BLaER1 treated with 17β-estradiol and CSF1 and Interleukin-3, amounts not matched to agents 10 nM and 100 nM (cell line): ENCODE data around the gene FAM169A.

ENCODE experiments used
- H3K27ac ChIP-seq, 11 experiments: shearing (Covaris generic); formaldehyde crosslinking; 2 replicates each; pipeline ENCODE4 v1.8.1; 2022
- H3K27me3 ChIP-seq, 11 experiments: shearing (Covaris generic); formaldehyde crosslinking; 2 replicates each; pipeline ENCODE4 v1.8.1; 2022
- H3K36me3 ChIP-seq, 11 experiments: shearing (Covaris generic); formaldehyde crosslinking; 2 replicates each; pipeline ENCODE4 v1.8.1; 2022
- H3K4me1 ChIP-seq, 10 experiments: shearing (Covaris generic); formaldehyde crosslinking; 2 replicates each; pipeline ENCODE4 v1.8.1; 2022
- H3K4me2 ChIP-seq, 11 experiments: shearing (Covaris generic); formaldehyde crosslinking; 2 replicates each; pipeline ENCODE4 v1.8.1; 2022
- H3K4me3 ChIP-seq, 10 experiments: shearing (Covaris generic); formaldehyde crosslinking; 2 replicates each; pipeline ENCODE4 v1.8.1; 2022
- H3K9ac ChIP-seq, 11 experiments: shearing (Covaris generic); formaldehyde crosslinking; 2 replicates each; pipeline ENCODE4 v1.8.1; 2022
- H3K9me3 ChIP-seq, 11 experiments: shearing (Covaris generic); formaldehyde crosslinking; replicated peaks in 1 of 11; 2 replicates each; pipeline ENCODE4 v1.8.1; 2022
- H4K20me1 ChIP-seq, 11 experiments: shearing (Covaris generic); formaldehyde crosslinking; 2 replicates each; pipeline ENCODE4 v1.8.1; 2022
- Cebpa-rat ChIP-seq, 11 experiments: shearing (Covaris generic); IDR thresholded peaks; 2 replicates each; pipeline ENCODE4 v1.8.1; 2022

FAM169A gene

GRCh38 chr5:74787424-74787823 is 78.8 kb downstream of the FAM169A start:
- Histone ChIP-seq H3K4me1 (no peaks in the 10 kb centered on the region), H3K27ac (no peak overlapping the region), H3K9ac (no peak overlapping the region), H3K4me2 (no peak overlapping the region), H3K36me3 (peaks cover 0 to 48% (median 26%) of the 10 kb centered on the region in 11 experiments; a peak in 15 of 22 replicates), H3K9me3 (peaks cover 0 to 14% (median 4%) of the 10 kb centered on the region in 11 experiments; a peak in 7 of 22 replicates), H3K27me3 (no peaks in the 10 kb centered on the region), H4K20me1 (no peaks in the 10 kb centered on the region), H3K4me3 (no peak overlapping the region)
- no peak for TF ChIP-seq Cebpa-rat (IDR thresholded peaks at IDR 0.05)

GRCh38 chr5:74786851-74787250 is 79.3 kb downstream of the FAM169A start:
- H3K4me3 ChIP-seq: no peak overlapping the region
- TF ChIP-seq Cebpa-rat (IDR thresholded peaks at IDR 0.05): no peak
- no peak overlapping the region for H3K27ac ChIP-seq
- H3K4me2 ChIP-seq: no peak overlapping the region
- no peaks in the 10 kb centered on the region for H3K27me3 ChIP-seq
- no peaks in the 10 kb centered on the region for H4K20me1 ChIP-seq
- H3K9ac ChIP-seq: no peak overlapping the region
- no peaks in the 10 kb centered on the region for H3K4me1 ChIP-seq
- H3K9me3 ChIP-seq: peaks cover 0 to 10% (median 0%) of the 10 kb centered on the region in 11 experiments; a peak in 2 of 22 replicates
- peaks cover 0 to 42% (median 20%) of the 10 kb centered on the region in 11 experiments; a peak in 15 of 22 replicates for H3K36me3 ChIP-seq

GRCh38 chr5:74778609-74779008 is 87.6 kb downstream of the FAM169A start:
- Histone ChIP-seq H3K4me3 (no peak overlapping the region), H3K9ac (no peak overlapping the region), H3K27ac (no peak overlapping the region), H3K27me3 (no peaks in the 10 kb centered on the region), H3K36me3 (peaks cover 48 to 76% (median 55%) of the 10 kb centered on the region in 11 experiments), H3K4me1 (no peaks in the 10 kb centered on the region), H3K9me3 (no peaks in the 10 kb centered on the region), H3K4me2 (no peak overlapping the region), H4K20me1 (peaks cover 0 to 24% (median 3%) of the 10 kb centered on the region in 11 experiments; a peak in 10 of 22 replicates)
- no peak for TF ChIP-seq Cebpa-rat (IDR thresholded peaks at IDR 0.05)

GRCh38 chr5:74772359-74772758 is 93.8 kb downstream of the FAM169A start:
- no peak overlapping the region for H3K4me3 ChIP-seq
- no peaks in the 10 kb centered on the region for H3K9me3 ChIP-seq
- no peaks in the 10 kb centered on the region for H3K27me3 ChIP-seq
- peaks cover 0 to 59% (median 13%) of the 10 kb centered on the region in 11 experiments; a peak in 16 of 22 replicates for H4K20me1 ChIP-seq
- no peak overlapping the region; a peak in 1 of 22 replicates for H3K9ac ChIP-seq
- TF ChIP-seq Cebpa-rat (IDR thresholded peaks at IDR 0.05): no peak
- peaks cover 6 to 10% (median 9%) of the 10 kb centered on the region in 10 experiments for H3K4me1 ChIP-seq
- no peak overlapping the region for H3K27ac ChIP-seq
- peaks cover 84 to 92% (median 88%) of the 10 kb centered on the region in 11 experiments for H3K36me3 ChIP-seq
- no peak overlapping the region for H3K4me2 ChIP-seq

GRCh38 chr5:74767579-74767913 is 98.6 kb downstream of the FAM169A start:
- TF ChIP-seq Cebpa-rat (IDR thresholded peaks at IDR 0.05): no peak
- Histone ChIP-seq H3K27ac (peak overlapping the region; percentile 62 to 93 (median 83); a peak in 21 of 22 replicates), H3K27me3 (no peaks in the 10 kb centered on the region), H3K9me3 (no peaks in the 10 kb centered on the region), H3K4me1 (peaks cover 21 to 31% (median 26%) of the 10 kb centered on the region in 10 experiments), H3K4me2 (peak overlapping the region; percentile 76 to 92 (median 88)), H3K36me3 (peaks cover 45 to 71% (median 52%) of the 10 kb centered on the region in 11 experiments), H3K9ac (peak overlapping the region; percentile 84 to 94 (median 87)), H3K4me3 (peak overlapping the region; percentile 67 to 98 (median 88)), H4K20me1 (peaks cover 0 to 45% (median 16%) of the 10 kb centered on the region in 11 experiments; a peak in 13 of 22 replicates)

- Histone ChIP-seq H3K27ac (peak within 1 kb of the TSS; percentile 62 to 93 (median 83); a peak in 21 of 22 replicates), H3K9me3 (no peaks in the 10 kb centered on the region), H3K36me3 (peaks cover 42 to 71% (median 52%) of the 10 kb centered on the region in 11 experiments), H4K20me1 (peaks cover 0 to 40% (median 14%) of the 10 kb centered on the region in 11 experiments; a peak in 9 of 22 replicates), H3K4me1 (peaks cover 21 to 33% (median 26%) of the 10 kb centered on the region in 10 experiments), H3K27me3 (no peaks in the 10 kb centered on the region), H3K9ac (peak within 1 kb of the TSS; percentile 84 to 94 (median 87)), H3K4me2 (peak within 1 kb of the TSS; percentile 82 to 95 (median 91)), H3K4me3 (peak within 1 kb of the TSS; percentile 67 to 98 (median 88))
- no peak for TF ChIP-seq Cebpa-rat (IDR thresholded peaks at IDR 0.05)
Observed at GRCh38 chr5:74766849-74767578, 99.2 kb downstream of the FAM169A start, which contains the start of the genes GFM2 and NSA2. GFM2 (minus strand) TSS chr5:74767117; CDS start chr5:74763742, 3,375 bp downstream. NSA2 (plus strand) TSS chr5:74767249; CDS start chr5:74767361, 112 bp downstream.

- H3K27ac ChIP-seq: peak overlapping the region in 10 of 11 experiments; percentile 76 to 93 (median 84); a peak in 21 of 22 replicates
- H3K36me3 ChIP-seq: peaks cover 37 to 71% (median 52%) of the 10 kb centered on the region in 11 experiments
- no peak for TF ChIP-seq Cebpa-rat (IDR thresholded peaks at IDR 0.05)
Observed at GRCh38 chr5:74766418-74766848, 99.8 kb downstream of the FAM169A start.

GRCh38 chr5:74765929-74766328 is 100.3 kb downstream of the FAM169A start:
- peaks cover 0 to 33% (median 14%) of the 10 kb centered on the region in 11 experiments; a peak in 9 of 22 replicates for H4K20me1 ChIP-seq
- H3K4me1 ChIP-seq: peaks cover 21 to 33% (median 26%) of the 10 kb centered on the region in 10 experiments
- H3K9ac ChIP-seq: peak overlapping the region; percentile 84 to 94 (median 87)
- H3K27ac ChIP-seq: peak overlapping the region in 8 of 11 experiments; percentile 41 to 92 (median 82); a peak in 15 of 22 replicates
- peak overlapping the region; percentile 67 to 98 (median 88) for H3K4me3 ChIP-seq
- no peaks in the 10 kb centered on the region for H3K27me3 ChIP-seq
- H3K9me3 ChIP-seq: no peaks in the 10 kb centered on the region
- H3K36me3 ChIP-seq: peaks cover 32 to 71% (median 52%) of the 10 kb centered on the region in 11 experiments
- no peak for TF ChIP-seq Cebpa-rat (IDR thresholded peaks at IDR 0.05)
- peak overlapping the region; percentile 79 to 95 (median 89) for H3K4me2 ChIP-seq

More at GRCh38 chr5:74766418-74766848, 99.8 kb downstream of the FAM169A start:
- H3K27me3 ChIP-seq: no peaks in the 10 kb centered on the region
- H3K9ac ChIP-seq: peak overlapping the region; percentile 84 to 94 (median 87)
- H3K4me1 ChIP-seq: peaks cover 21 to 33% (median 26%) of the 10 kb centered on the region in 10 experiments
- H3K9me3 ChIP-seq: no peaks in the 10 kb centered on the region
- peak overlapping the region; percentile 67 to 98 (median 88) for H3K4me3 ChIP-seq
- H4K20me1 ChIP-seq: peaks cover 0 to 34% (median 14%) of the 10 kb centered on the region in 11 experiments; a peak in 9 of 22 replicates
- peak overlapping the region; percentile 79 to 95 (median 89) for H3K4me2 ChIP-seq
